ENCODE results near the gene DPEP2. TPM values are rescaled to one million over a fixed set of nuclear protein-coding genes. Genes with fewer than 3 reads are reported as not detected.

DPEP2 gene
- total and polyA plus RNA-seq, 2 of the 13 experiments (the other 11 are each of a cell fraction or from before 2014, with no cell fraction given), result 0.18 TPM; not detected in 1

DNA sequence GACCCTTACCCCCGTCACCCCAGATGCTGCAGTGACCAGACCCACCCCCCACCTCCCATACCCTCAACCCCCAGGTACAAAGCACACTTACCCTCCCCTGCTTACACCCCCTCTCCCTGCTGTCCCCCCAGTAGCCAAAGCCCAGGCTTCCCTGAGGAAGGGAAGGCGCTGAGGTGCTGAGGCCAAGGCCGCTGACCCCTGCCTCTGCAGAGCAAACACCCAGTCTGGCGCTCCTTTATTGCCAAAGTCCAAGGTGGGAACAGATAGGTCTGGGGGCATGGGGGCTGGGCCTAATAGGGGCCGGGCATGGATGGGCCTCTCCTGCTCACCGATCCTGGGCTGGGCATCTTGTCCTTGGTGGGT, 56.0 kb downstream of the DPEP2 start (continued):
- no peak for TF ChIP-seq THYN1 (CRISPR knock-in tag; IDR thresholded peaks at IDR 0.05; ENCODE audit: borderline replicate concordance, low read depth)
- TF ChIP-seq ZNF317 (CRISPR knock-in tag; IDR thresholded peaks at IDR 0.05), result no peak
- TF ChIP-seq ATF7 (IDR thresholded peaks at IDR 0.05), result no peak
- no peak for TF ChIP-seq ATF7 (CRISPR knock-in tag; IDR thresholded peaks at IDR 0.05)
- TF ChIP-seq ZNF441 (CRISPR knock-in tag; IDR thresholded peaks at IDR 0.05; ENCODE audit: borderline replicate concordance), result no peak
- TF ChIP-seq BRD4 (CRISPR knock-in tag; IDR thresholded peaks at IDR 0.05), result no peak
- TF ChIP-seq PLRG1 (conservative IDR thresholded peaks at IDR 0.05), result no peak
- TF ChIP-seq NR2F1 (CRISPR knock-in tag; IDR thresholded peaks at IDR 0.05), result peak; percentile 98 to 99
- TF ChIP-seq SRF (IDR thresholded peaks at IDR 0.05; ENCODE audit: low read depth, low read length), result no peak
- TF ChIP-seq KDM5B (CRISPR knock-in tag; IDR thresholded peaks at IDR 0.05; ENCODE audit: borderline replicate concordance), result 0 out of 2 replicates have a peak, but pooled peaks have one; percentile 7
- no peak for TF ChIP-seq ZKSCAN5 (CRISPR knock-in tag; IDR thresholded peaks at IDR 0.05)
- no peak for TF ChIP-seq SOX13 (IDR thresholded peaks at IDR 0.05)
- TF ChIP-seq SOX13 (CRISPR knock-in tag; conservative IDR thresholded peaks at IDR 0.05 in 1 of 2, IDR thresholded peaks at IDR 0.05 in 1 of 2), result peak in 1 of 2 experiments; percentile 61; a peak in 2 of 4 replicates
- 0 out of 2 replicates have a peak, but pooled peaks have one; percentile 4 for TF ChIP-seq ZNF383 (CRISPR knock-in tag; IDR thresholded peaks at IDR 0.05; ENCODE audit: borderline replicate concordance)
- TF ChIP-seq, protein P1, sequence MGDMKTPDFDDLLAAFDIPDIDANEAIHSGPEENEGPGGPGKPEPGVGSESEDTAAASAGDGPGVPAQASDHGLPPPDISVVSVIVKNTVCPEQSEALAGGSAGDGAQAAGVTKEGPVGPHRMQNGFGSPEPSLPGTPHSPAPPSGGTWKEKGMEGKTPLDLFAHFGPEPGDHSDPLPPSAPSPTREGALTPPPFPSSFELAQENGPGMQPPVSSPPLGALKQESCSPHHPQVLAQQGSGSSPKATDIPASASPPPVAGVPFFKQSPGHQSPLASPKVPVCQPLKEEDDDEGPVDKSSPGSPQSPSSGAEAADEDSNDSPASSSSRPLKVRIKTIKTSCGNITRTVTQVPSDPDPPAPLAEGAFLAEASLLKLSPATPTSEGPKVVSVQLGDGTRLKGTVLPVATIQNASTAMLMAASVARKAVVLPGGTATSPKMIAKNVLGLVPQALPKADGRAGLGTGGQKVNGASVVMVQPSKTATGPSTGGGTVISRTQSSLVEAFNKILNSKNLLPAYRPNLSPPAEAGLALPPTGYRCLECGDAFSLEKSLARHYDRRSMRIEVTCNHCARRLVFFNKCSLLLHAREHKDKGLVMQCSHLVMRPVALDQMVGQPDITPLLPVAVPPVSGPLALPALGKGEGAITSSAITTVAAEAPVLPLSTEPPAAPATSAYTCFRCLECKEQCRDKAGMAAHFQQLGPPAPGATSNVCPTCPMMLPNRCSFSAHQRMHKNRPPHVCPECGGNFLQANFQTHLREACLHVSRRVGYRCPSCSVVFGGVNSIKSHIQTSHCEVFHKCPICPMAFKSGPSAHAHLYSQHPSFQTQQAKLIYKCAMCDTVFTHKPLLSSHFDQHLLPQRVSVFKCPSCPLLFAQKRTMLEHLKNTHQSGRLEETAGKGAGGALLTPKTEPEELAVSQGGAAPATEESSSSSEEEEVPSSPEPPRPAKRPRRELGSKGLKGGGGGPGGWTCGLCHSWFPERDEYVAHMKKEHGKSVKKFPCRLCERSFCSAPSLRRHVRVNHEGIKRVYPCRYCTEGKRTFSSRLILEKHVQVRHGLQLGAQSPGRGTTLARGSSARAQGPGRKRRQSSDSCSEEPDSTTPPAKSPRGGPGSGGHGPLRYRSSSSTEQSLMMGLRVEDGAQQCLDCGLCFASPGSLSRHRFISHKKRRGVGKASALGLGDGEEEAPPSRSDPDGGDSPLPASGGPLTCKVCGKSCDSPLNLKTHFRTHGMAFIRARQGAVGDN (CRISPR knock-in tag; IDR thresholded peaks at IDR 0.05), result peak; percentile 74
- no peak for TF ChIP-seq SPEN (CRISPR knock-in tag; IDR thresholded peaks at IDR 0.05; ENCODE audit: low read depth)
- TF ChIP-seq ERF (CRISPR knock-in tag; IDR thresholded peaks at IDR 0.05), result 0 out of 2 replicates have a peak, but pooled peaks have one; percentile 1
- TF ChIP-seq, protein P2, sequence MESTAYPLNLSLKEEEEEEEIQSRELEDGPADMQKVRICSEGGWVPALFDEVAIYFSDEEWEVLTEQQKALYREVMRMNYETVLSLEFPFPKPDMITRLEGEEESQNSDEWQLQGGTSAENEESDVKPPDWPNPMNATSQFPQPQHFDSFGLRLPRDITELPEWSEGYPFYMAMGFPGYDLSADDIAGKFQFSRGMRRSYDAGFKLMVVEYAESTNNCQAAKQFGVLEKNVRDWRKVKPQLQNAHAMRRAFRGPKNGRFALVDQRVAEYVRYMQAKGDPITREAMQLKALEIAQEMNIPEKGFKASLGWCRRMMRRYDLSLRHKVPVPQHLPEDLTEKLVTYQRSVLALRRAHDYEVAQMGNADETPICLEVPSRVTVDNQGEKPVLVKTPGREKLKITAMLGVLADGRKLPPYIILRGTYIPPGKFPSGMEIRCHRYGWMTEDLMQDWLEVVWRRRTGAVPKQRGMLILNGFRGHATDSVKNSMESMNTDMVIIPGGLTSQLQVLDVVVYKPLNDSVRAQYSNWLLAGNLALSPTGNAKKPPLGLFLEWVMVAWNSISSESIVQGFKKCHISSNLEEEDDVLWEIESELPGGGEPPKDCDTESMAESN (CRISPR knock-in tag; conservative IDR thresholded peaks at IDR 0.05), result no peak
- TF ChIP-seq, protein P3, sequence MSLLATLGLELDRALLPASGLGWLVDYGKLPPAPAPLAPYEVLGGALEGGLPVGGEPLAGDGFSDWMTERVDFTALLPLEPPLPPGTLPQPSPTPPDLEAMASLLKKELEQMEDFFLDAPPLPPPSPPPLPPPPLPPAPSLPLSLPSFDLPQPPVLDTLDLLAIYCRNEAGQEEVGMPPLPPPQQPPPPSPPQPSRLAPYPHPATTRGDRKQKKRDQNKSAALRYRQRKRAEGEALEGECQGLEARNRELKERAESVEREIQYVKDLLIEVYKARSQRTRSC (CRISPR knock-in tag; IDR thresholded peaks at IDR 0.05; ENCODE audit: low read depth), result no peak; the same call in 1 of the 2 replicates
- no peak for TF ChIP-seq SMYD3 (CRISPR knock-in tag; IDR thresholded peaks at IDR 0.05)
- TF ChIP-seq, protein P4, sequence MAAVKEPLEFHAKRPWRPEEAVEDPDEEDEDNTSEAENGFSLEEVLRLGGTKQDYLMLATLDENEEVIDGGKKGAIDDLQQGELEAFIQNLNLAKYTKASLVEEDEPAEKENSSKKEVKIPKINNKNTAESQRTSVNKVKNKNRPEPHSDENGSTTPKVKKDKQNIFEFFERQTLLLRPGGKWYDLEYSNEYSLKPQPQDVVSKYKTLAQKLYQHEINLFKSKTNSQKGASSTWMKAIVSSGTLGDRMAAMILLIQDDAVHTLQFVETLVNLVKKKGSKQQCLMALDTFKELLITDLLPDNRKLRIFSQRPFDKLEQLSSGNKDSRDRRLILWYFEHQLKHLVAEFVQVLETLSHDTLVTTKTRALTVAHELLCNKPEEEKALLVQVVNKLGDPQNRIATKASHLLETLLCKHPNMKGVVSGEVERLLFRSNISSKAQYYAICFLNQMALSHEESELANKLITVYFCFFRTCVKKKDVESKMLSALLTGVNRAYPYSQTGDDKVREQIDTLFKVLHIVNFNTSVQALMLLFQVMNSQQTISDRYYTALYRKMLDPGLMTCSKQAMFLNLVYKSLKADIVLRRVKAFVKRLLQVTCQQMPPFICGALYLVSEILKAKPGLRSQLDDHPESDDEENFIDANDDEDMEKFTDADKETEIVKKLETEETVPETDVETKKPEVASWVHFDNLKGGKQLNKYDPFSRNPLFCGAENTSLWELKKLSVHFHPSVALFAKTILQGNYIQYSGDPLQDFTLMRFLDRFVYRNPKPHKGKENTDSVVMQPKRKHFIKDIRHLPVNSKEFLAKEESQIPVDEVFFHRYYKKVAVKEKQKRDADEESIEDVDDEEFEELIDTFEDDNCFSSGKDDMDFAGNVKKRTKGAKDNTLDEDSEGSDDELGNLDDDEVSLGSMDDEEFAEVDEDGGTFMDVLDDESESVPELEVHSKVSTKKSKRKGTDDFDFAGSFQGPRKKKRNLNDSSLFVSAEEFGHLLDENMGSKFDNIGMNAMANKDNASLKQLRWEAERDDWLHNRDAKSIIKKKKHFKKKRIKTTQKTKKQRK (IDR thresholded peaks at IDR 0.05; ENCODE audit: low read length), result no peak
- TF ChIP-seq PITX1 (CRISPR knock-in tag; IDR thresholded peaks at IDR 0.05), result peak; percentile 81; the same call in 1 of the 2 replicates

Data from HepG2 (cell line).